Endodermal cell (in vitro differentiated cells): ENCODE measurements around the gene BCS1L. TPM values are rescaled to one million over a fixed set of nuclear protein-coding genes. Genes with fewer than 3 reads are reported as not detected.

ENCODE experiments used
- DNase-seq: peaks from one replicate; pipeline ENCODE4 v3.0.0-alpha.2; 2017
- H3K27ac ChIP-seq: 2 replicates; pipeline ENCODE4 v1.5.1; 2013; ENCODE audit warnings: mild to moderate bottlenecking, low read depth, low read length, moderate library complexity
- H3K27me3 ChIP-seq: 2 replicates; pipeline ENCODE4 v1.6.1; 2013; ENCODE audit warnings: mild to moderate bottlenecking, low read length, moderate library complexity; ENCODE audit not compliant: insufficient read depth, control insufficient read depth, poor library complexity, severe bottlenecking
- H3K36me3 ChIP-seq: 2 replicates; pipeline ENCODE4 v1.7.0; 2013; ENCODE audit warnings: mild to moderate bottlenecking, low read length, moderate library complexity; ENCODE audit not compliant: control insufficient read depth, insufficient read depth
- H3K4me1 ChIP-seq: one replicate; pipeline ENCODE4 v1.7.0; 2013; ENCODE audit warnings: low read length; ENCODE audit not compliant: control insufficient read depth, insufficient read depth
- H3K4me3 ChIP-seq: 2 replicates; pipeline ENCODE4 v1.5.1; 2013; ENCODE audit warnings: mild to moderate bottlenecking, low read length, moderate library complexity
- H3K9ac ChIP-seq: 2 replicates; pipeline ENCODE4 v1.6.1; 2013; ENCODE audit warnings: mild to moderate bottlenecking, low read length, moderate library complexity; ENCODE audit not compliant: poor library complexity, severe bottlenecking; ENCODE audit errors: extremely low read depth
- H3K9me3 ChIP-seq: 2 replicates; pipeline ENCODE4 v1.6.1; 2013; ENCODE audit warnings: mild to moderate bottlenecking, low read length, moderate library complexity; ENCODE audit not compliant: control insufficient read depth
- H3K27ac Mint-ChIP-seq: 2 replicates; pipeline ENCODE4 v1.8.0; 2020; ENCODE audit warnings: mixed read lengths
- H3K27me3 Mint-ChIP-seq: 2 replicates; pipeline ENCODE4 v1.8.0; 2021; ENCODE audit warnings: mild to moderate bottlenecking, mixed read lengths; ENCODE audit not compliant: insufficient read depth
- H3K36me3 Mint-ChIP-seq: 2 replicates; pipeline ENCODE4 v1.8.0; 2020; ENCODE audit warnings: low read depth, mixed read lengths
- H3K4me1 Mint-ChIP-seq: 2 replicates; pipeline ENCODE4 v1.8.0; 2020; ENCODE audit warnings: mixed read lengths
- H3K4me3 Mint-ChIP-seq: 2 replicates; pipeline ENCODE4 v1.8.0; 2020; ENCODE audit warnings: mild to moderate bottlenecking, moderate library complexity, mixed read lengths
- H3K9me3 Mint-ChIP-seq: 2 replicates; pipeline ENCODE4 v1.8.0; 2020; ENCODE audit warnings: mild to moderate bottlenecking, mixed read lengths
- CTCF ChIP-seq: fragments of 200-600 bp; sonication (generic); conservative IDR thresholded peaks from 2 replicates; pipeline ENCODE4 v1.5.0; 2021; ENCODE audit warnings: antibody characterized with exemption, mild to moderate bottlenecking
- WGBS, 2 experiments: methylation state at CpG; one replicate each; pipeline versions ENCODE4 v1.1.5 to v1.1.7; 2013; ENCODE audit warnings: missing lambda C conversion rate in 2 of 2, mixed read lengths in 1 of 2; ENCODE audit not compliant: insufficient coverage in 1 of 2, insufficient read length in 1 of 2; 5-methylcytosine and 5-hydroxymethylcytosine counted together
- total RNA-seq, 2 donors: library from RNA; stranded (reverse); fragmentation: NEBNext Ultra II Directional in 1 of 2; extraction: Animal tissue kit (Norgen Biotek cat#: 25700) in 1 of 2; gene quantifications; 2 replicates in 1 of 2; 3 replicates in 1 of 2; pipeline ENCODE4 v1.2.1, GENCODE V29; 2021

Gene BCS1L
- total RNA-seq, 2 donors from 2014 or later = 24.0 to 31.5 TPM

- peak within 1 kb of the TSS; percentile 93 for H3K4me3 ChIP-seq
- Mint-ChIP-seq H3K27ac (peak within 1 kb of the TSS; percentile 97), H3K27me3 (no peaks in the 10 kb centered on the region), H3K4me1 (peaks cover 11% of the 10 kb centered on the region), H3K36me3 (peaks cover 30% of the 10 kb centered on the region), H3K4me3 (peak within 1 kb of the TSS; percentile 93), H3K9me3 (no peaks in the 10 kb centered on the region)
- peak; percentile 94 for DNase-seq
- peaks cover 12% of the 10 kb centered on the region for H3K4me1 ChIP-seq
- peak within 1 kb of the TSS; percentile 59 for H3K27ac ChIP-seq
- TF ChIP-seq CTCF = no peak
- H3K9ac ChIP-seq = peak within 1 kb of the TSS; percentile 64
- H3K9me3 ChIP-seq = no peaks in the 10 kb centered on the region
- WGBS, 2 experiments = 0% methylated on average over 19 to 49 of the region's 49 CpGs
- no peaks in the 10 kb centered on the region for H3K27me3 ChIP-seq
- peaks cover 40% of the 10 kb centered on the region for H3K36me3 ChIP-seq
Observed at GRCh38 chr2:218671654-218672566, 12.4 kb downstream of the BCS1L start, which contains the start of the genes RNF25 and STK36. Gene RNF25 (minus strand): TSS chr2:218672002. CDS start chr2:218671970, 32 bp downstream. Gene STK36 (plus strand): TSS chr2:218672086. CDS start chr2:218672830, 744 bp downstream.

- Mint-ChIP-seq H3K36me3 (peaks cover 45% of the 10 kb centered on the region), H3K27me3 (no peaks in the 10 kb centered on the region), H3K4me3 (no peak overlapping the region), H3K4me1 (no peaks in the 10 kb centered on the region), H3K9me3 (no peaks in the 10 kb centered on the region), H3K27ac (no peak overlapping the region)
- H3K27me3 ChIP-seq = no peaks in the 10 kb centered on the region
- H3K27ac ChIP-seq = no peak overlapping the region
- no peak for DNase-seq
- H3K4me1 ChIP-seq = no peaks in the 10 kb centered on the region
- H3K9me3 ChIP-seq = no peaks in the 10 kb centered on the region
- H3K9ac ChIP-seq = no peak overlapping the region
- no peak overlapping the region for H3K4me3 ChIP-seq
- peaks cover 57% of the 10 kb centered on the region for H3K36me3 ChIP-seq
- 89 to 97% methylated on average over 4 of the region's 4 CpGs for WGBS, 2 experiments
- TF ChIP-seq CTCF = no peak
Observed at GRCh38 chr2:218679119-218679518, 19.6 kb downstream of the BCS1L start.

- WGBS, 2 experiments = 71 to 77% methylated on average over 1 to 3 of the region's 3 CpGs
- DNase-seq = no peak
- no peak overlapping the region for H3K27ac ChIP-seq
- no peaks in the 10 kb centered on the region for H3K27me3 ChIP-seq
- Mint-ChIP-seq H3K27ac (no peak overlapping the region), H3K4me3 (no peak overlapping the region), H3K27me3 (no peaks in the 10 kb centered on the region), H3K4me1 (no peaks in the 10 kb centered on the region), H3K36me3 (peaks cover 44% of the 10 kb centered on the region), H3K9me3 (no peaks in the 10 kb centered on the region)
- peaks cover 60% of the 10 kb centered on the region for H3K36me3 ChIP-seq
- H3K9me3 ChIP-seq = no peaks in the 10 kb centered on the region
- no peaks in the 10 kb centered on the region for H3K4me1 ChIP-seq
- TF ChIP-seq CTCF = no peak
- no peak overlapping the region for H3K4me3 ChIP-seq
- H3K9ac ChIP-seq = no peak overlapping the region
Observed at GRCh38 chr2:218680061-218680460, 20.6 kb downstream of the BCS1L start.
